Measurements from ENCODE around the gene SPOCD1.

DNA sequence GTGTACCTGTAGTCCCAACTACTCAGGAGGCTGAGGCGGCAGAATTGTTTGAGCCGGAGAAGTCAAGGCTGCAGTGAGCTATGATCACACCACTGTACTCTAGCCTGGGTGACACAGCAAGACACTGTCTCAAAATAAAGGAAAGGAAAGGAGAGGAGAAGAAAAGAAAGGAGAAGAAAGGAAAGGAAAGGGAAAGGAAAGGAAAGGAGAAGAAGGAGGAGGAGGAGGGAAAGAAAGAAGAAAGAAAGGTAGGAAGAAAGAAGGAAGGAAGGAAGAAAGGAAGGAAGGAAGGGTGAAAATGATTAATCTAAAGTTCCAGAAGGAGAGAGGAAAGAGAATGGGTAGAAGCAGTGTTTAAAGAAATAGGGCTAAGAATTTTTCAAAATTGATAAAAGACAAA lies 12.2 kb downstream of the SPOCD1 start:
- TF ChIP-seq GABPA (IDR thresholded peaks at IDR 0.05 in 1 of 2, conservative IDR thresholded peaks at IDR 0.05 in 1 of 2) (no peak), RAD21 (IDR thresholded peaks at IDR 0.05) (no peak)
- TF ChIP-seq, protein P1, sequence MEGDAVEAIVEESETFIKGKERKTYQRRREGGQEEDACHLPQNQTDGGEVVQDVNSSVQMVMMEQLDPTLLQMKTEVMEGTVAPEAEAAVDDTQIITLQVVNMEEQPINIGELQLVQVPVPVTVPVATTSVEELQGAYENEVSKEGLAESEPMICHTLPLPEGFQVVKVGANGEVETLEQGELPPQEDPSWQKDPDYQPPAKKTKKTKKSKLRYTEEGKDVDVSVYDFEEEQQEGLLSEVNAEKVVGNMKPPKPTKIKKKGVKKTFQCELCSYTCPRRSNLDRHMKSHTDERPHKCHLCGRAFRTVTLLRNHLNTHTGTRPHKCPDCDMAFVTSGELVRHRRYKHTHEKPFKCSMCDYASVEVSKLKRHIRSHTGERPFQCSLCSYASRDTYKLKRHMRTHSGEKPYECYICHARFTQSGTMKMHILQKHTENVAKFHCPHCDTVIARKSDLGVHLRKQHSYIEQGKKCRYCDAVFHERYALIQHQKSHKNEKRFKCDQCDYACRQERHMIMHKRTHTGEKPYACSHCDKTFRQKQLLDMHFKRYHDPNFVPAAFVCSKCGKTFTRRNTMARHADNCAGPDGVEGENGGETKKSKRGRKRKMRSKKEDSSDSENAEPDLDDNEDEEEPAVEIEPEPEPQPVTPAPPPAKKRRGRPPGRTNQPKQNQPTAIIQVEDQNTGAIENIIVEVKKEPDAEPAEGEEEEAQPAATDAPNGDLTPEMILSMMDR (IDR thresholded peaks at IDR 0.05; ENCODE audit: low read depth, low read length, missing input control), result no peak

Data from liver (tissue), 3 donors.